HG02840 (cell line): Measurements from ENCODE around the gene FHIT.
"Not testable (repeated sequence)": the region's sequence is repeated elsewhere in the genome, so short reads cannot be mapped to it uniquely, and the experiment has no call there.

ENCODE experiments used
- ATAC-seq: cut with Tn5 transposase; IDR thresholded peaks from one replicate; pipeline ENCODE4 v1.9.1; 2021; ENCODE audit warnings: mild to moderate bottlenecking, moderate library complexity, moderate number of reproducible peaks; ENCODE audit not compliant: unreplicated experiment, low FRiP score

Gene FHIT

DNA sequence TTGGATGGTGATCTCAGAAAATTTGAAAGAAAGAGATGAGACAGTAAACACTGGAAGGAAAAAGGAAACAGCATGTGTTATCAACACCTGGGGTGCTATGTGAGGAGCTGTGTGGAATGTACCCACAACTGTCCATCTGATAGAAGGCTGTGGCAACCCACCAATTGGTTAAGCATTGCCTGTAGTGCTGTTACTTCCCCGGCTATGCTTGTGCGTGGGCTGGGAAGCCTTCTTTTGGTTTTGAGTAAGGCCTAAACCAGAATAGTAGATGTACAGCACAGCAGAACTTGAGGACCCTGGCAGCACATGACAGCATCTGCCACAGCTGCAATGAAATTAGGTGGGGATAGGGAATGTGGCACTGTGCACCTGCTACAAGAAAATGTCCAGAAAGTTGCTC is 184.5 kb downstream of the FHIT start:
- ATAC-seq = no peak

DNA sequence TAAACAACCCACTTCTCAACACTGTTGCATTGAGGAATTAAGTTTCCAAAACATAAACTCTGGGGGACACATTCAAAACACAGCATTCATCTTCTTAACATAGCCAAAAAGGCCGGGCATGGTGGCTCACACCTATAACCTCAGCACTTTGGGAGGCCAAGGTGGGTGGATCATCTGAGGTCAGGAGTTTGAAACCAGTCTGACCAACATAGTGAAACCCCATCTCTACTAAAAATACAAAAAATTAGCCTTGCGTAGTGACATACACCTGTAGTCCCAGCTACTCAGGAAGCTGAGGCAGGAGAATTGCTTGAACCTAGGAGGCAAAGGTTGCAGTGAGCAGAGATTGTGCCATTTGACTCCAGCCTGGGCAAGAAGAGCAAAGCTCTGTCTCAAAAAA is 185.0 kb downstream of the FHIT start:
- not testable (repeated sequence) for ATAC-seq

DNA sequence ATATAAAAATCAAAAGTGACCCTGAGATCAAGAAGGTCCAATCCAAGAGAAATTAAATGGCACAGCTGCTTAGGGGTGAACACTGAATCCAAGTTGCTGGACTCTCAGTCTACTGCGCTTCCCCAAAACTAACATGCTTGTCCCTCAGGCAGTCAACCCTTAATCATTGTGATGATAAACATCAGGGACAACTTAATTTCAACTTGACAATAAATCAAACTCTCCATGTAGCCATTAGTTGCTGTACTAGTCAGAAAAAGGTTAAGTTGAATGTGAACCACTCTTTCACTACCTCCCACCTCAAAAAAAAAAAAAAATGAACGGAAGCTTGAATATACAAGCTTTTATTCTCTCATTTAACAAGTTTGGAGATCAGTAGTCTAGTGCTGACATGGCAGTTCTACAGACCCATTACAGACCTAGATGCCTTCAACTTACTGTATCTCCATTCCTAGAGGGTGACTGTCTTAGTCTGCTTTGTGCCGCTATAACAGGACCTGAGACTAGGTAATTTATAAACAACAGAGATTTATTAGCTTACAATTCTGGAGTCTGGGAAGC is 185.7 kb downstream of the FHIT start:
- ATAC-seq = no peak

- ATAC-seq = no peak
Observed at GRCh38 chr3:61061092-61061723, 190.0 kb downstream of the FHIT start.

DNA sequence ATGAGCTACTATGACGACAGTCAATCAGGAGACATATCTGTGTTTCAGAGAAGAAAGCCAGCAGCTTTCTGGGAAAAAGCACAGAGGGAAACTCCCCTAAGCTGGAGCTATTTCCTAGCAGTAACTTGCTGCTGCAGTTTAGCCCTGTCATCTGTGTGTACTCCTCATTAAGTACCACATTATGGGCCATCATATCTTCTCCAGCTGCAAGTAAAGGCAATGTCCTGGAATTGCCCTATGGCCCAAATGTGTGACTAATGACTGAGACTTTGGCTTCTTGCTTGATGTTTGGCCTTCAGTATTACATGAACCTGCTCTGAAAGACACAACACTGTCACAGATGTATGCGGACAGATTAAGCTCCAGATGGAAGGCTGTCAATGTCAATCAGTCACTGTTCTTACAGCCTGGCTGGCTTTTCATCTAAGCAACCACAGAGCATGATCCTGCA is 190.8 kb downstream of the FHIT start:
- ATAC-seq = no peak

DNA sequence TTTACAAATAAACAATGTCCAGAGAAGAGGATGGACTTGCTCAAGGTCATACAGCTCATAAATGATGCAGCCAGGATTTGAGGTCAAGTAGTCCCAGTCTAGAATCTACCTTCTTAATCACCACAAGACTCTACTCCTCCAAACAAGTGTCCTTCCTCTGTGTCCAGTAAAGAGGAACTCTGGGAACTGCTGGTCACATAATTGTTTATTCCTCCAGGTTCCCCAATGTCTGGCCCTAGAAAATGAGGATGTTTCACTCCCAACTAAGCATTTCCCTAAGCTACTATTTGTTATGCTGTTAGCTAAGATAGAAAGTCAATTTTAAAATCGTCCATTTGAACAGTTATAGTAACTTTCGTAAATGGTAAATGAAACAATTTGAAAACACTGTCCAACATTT is 192.4 kb downstream of the FHIT start:
- no peak for ATAC-seq

GRCh38 chr3:61057464-61057863 is 193.8 kb downstream of the FHIT start:
- ATAC-seq = no peak

DNA sequence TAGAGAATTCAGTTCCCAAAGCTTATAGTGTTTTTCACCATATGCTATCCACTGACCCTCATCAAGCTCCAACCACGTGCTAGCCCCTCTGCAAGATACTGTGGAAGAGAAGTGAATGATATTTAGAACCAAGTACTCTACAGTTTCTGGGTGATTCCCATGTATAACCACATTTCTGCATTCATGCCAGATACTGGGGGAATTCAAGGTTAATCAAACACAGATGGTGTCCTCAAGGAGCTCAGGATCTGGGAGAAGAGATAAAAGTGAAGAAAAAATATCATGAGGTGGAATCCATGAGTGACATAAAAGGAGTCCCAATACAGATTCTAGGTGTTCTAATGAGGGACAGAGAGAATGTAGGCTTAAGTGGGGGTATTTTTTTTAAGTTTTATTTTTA is 195.8 kb downstream of the FHIT start:
- no peak for ATAC-seq

DNA sequence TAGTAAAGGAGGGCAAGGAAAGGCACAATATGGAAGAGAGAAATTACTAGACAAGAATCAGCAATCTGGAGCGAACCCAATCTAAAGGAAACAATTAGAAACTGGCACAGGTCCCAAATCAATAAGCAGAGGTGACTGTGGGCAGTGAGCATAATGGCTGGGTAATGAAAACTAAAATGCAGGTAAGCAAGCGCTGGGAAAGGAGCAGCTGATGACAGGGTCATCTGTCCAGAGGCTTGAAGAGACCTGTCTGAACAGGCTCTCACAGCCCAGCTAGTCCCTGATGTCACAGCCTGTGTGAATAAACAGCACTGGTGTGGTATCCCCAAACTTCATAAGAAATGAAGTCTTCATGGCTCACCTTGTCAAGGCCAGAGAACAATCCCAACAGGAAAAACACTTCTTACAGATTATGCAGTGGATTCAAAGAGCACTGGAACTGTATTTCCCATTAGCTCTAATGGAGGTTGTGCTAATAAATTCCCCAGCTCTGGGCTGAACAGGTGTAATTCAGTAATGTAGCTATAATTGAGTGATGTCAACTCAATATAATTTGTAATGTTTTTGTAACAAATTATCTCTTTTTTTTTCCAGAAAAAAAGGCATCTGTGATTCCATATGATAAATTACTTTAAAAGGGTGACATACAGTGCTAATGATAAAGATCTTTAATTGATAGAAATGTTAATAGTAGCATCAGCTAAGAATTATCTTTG is 197.3 kb downstream of the FHIT start:
- no peak for ATAC-seq

DNA sequence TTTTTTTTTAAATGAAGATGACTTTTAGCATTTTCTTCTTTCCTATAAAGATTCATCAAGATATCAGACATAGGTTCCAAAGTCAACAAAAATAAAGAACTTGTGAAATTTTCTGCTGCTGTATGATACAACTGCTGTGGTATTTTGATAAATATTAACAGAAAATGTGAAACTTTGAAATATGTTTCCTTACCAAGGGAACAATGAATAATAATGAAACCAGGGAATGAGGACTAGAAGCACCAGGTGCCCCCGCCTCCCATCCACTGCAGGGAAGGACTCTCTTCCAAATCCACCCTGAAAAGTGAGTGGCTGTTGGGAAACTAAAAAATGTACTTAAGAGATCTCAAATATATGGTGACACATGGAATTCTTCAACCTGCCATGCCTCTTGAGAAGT is 198.4 kb downstream of the FHIT start:
- no peak for ATAC-seq

- ATAC-seq = no peak
Observed at GRCh38 chr3:61051666-61052065, 199.6 kb downstream of the FHIT start.

- ATAC-seq = not testable (repeated sequence)
Observed at GRCh38 chr3:61045169-61045568, 206.1 kb downstream of the FHIT start.

GRCh38 chr3:61043156-61043555 is 208.1 kb downstream of the FHIT start:
- no peak for ATAC-seq

- ATAC-seq = no peak
Observed at GRCh38 chr3:61040618-61041017, 210.6 kb downstream of the FHIT start.

DNA sequence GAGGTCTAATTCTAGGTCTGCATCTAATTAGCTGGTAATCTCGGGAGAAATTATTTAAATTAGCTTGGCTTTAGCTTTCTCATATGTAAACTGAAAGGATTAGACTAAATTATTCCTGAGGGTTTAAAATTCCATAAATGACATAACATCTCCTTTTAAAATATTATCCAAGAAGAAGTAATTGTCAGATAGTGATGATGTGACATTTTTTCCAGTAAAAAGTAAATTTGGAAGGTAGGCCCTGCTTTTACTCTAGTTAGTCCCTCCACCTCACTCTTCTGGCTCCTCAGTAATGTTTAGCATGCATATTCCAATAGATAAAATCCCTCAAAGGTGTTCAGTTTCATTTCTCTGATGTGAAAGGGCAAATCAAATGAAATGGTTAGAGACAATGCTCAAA is 215.7 kb downstream of the FHIT start:
- no peak for ATAC-seq

DNA sequence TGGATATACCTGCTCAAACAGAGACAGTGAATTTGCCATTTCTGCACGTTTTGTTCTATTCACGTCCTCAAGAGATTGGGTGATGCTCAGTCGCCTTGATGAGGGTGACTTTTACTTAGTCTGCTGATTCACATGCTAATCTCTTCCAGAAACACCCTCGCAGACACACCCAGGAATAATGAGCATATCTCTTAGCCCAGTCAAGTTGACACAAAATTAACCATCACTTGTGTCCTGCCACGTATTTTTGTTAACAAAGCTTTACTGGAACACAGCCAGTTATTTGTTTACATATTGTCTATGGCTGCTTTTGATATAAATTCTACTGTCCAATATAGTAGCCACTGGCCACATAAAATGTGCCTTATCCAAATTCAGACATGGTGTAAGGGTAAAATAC is 218.3 kb downstream of the FHIT start:
- no peak for ATAC-seq

DNA sequence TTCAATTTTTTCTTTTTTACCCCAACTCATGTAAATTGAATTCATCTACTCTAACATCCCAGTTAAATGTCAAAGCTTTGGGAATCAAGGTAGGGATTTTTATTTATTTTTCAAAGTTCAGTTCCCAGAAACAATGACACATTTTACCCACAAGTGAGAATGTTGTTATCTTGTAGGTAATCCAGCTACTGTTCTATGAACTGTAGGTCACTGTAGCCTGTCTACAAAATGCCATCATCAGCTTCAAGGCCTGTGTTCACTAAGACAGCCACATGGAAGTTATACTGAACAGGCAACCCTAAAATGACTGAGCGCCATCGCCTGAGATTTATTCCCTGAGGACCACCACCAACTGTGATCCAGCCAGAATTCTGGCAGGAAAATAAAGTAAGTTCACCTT is 219.7 kb downstream of the FHIT start:
- no peak for ATAC-seq

- no peak for ATAC-seq
Observed at GRCh38 chr3:61030469-61031035, 220.7 kb downstream of the FHIT start.

- ATAC-seq = no peak
Observed at GRCh38 chr3:61029194-61029593, 222.1 kb downstream of the FHIT start.

GRCh38 chr3:61018807-61019206 is 232.4 kb downstream of the FHIT start:
- no peak for ATAC-seq

DNA sequence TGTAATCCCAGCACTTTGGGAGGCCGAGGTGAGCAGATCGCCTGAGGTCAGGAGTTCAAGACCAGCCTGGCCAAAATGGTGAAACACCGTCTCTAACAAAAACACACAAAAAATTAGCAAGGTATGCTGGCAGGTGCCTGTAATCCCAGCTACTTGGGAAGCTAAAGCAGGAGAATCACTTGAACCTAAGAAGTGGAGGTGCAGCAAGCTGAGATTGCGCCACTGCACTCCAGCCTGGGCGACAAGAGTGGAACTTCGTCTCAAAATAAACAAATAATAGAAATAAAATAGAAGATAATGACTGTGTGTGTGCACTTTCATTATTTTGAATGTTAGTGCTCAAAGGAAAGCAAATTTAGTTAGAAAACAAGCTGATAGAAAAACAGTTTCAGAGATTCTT is 234.2 kb downstream of the FHIT start:
- ATAC-seq = not testable (repeated sequence)

DNA sequence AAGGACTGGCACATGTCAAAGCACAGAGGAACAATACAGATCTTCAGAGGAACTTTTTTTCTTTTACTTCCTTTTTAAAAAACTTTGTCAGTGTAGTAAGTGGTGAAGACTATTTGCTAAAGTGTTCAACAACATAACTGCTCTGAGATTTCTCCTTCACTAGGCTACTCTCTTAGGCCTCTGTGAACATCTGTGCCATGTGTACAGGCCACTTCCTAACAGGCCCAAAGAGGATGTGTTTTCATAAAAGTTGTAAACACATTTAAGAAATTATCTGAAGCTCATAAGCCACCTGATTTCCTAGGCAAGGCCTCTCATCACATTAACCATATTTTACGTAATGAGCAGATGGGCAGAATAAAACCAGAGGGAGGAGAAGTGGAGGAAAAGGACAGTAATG is 235.4 kb downstream of the FHIT start:
- no peak for ATAC-seq
